ENCODE results near the gene ANXA7. TPM values are rescaled to one million over a fixed set of nuclear protein-coding genes. Genes with fewer than 3 reads are reported as not detected.

Gene ANXA7
- total RNA-seq (2021) (151 and 156 TPM in 2 replicates), Bru-seq, nascent RNA (percentile 94 among the genes with signal in this experiment), BruChase-seq, experiment 1, labeled RNA remaining after a 2-hour chase (percentile 86 among the genes with signal in this experiment), BruChase-seq, experiment 2, labeled RNA remaining after a 6-hour chase (percentile 91 among the genes with signal in this experiment)
- long read RNA-seq, transcript ANXA7-202 (13 exons, 2,452 nt), result major isoform, 306 of 468 reads
- long read RNA-seq, partial matches to known transcripts, result 92 of 468 reads
- long read RNA-seq, other reads (novel, unspliced or antisense), result 68 of 468 reads

DNA sequence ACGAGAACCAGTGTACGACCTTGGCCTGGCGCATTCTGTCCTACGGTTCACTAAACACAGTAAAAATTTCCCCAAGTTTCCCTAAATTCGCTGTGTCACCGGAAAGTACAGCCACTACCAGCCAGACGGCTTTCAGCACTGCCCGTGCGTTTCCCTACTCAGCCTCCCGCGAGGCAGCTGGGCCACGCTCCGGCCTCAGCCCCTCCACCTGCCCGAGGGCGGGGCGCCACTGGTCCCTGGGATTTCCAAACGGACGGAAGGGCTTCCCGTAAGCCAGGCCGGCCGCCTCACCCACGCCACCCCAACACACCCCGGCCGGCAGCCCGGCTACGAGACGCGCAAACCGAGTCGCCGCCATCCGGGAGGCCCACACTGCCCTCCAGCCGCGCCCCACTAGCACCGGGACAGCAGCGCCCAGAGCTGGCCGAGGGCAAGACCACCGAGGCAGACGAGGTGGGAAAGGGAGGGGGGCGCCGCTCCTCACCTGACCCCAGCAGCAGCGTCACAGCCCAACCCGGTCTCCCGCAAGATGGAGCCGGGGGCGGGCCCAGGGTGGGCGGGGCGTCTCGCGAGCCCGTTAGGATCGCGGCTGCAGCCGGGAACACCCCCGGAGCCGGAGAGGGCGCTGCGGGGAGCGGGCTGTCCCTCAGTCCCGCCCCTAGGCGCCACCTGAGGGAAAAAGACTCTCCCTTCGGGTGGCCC, at the start of gene ANXA7:
Gene ANXA7 (minus strand): TSS at position 531 of the 702 bp plus-strand sequence. CDS start 13,202 bp downstream, outside the sequence.
- peak within 1 kb of the TSS; percentile 96 for H3K27ac ChIP-seq (ENCODE audit: low read depth, low read length, poor library complexity, severe bottlenecking)
- DNase-seq (ENCODE audit: low spot score), result peak; percentile 95
- BruUV-seq (replicated peaks), result TSS peak; percentile 65
- H3K9me3 ChIP-seq (ENCODE audit: low read depth, low read length, poor library complexity, severe bottlenecking), result no peaks in the 10 kb centered on the region
- TF ChIP-seq EZH2 (IDR thresholded peaks at IDR 0.05; ENCODE audit: borderline replicate concordance, low read depth, low read length, poor library complexity, severe bottlenecking), result no peak
- TF ChIP-seq, protein P1, sequence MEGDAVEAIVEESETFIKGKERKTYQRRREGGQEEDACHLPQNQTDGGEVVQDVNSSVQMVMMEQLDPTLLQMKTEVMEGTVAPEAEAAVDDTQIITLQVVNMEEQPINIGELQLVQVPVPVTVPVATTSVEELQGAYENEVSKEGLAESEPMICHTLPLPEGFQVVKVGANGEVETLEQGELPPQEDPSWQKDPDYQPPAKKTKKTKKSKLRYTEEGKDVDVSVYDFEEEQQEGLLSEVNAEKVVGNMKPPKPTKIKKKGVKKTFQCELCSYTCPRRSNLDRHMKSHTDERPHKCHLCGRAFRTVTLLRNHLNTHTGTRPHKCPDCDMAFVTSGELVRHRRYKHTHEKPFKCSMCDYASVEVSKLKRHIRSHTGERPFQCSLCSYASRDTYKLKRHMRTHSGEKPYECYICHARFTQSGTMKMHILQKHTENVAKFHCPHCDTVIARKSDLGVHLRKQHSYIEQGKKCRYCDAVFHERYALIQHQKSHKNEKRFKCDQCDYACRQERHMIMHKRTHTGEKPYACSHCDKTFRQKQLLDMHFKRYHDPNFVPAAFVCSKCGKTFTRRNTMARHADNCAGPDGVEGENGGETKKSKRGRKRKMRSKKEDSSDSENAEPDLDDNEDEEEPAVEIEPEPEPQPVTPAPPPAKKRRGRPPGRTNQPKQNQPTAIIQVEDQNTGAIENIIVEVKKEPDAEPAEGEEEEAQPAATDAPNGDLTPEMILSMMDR (conservative IDR thresholded peaks at IDR 0.05; ENCODE audit: low read depth, low read length), result peak; percentile 29; the same call in 1 of the 2 replicates
- intact Hi-C loops (cut with micrococcal nuclease; ENCODE audit: unreplicated experiment), result loop anchor here (5.0 kb wide), 1 partner anchor 166 kb away; the partner anchor contains the start of gene DNAJC9
- peak within 1 kb of the TSS; percentile 97 for H3K4me3 ChIP-seq (ENCODE audit: low read depth, low read length, poor library complexity, severe bottlenecking)
- CTCF ChIA-PET, result no interaction called here
- POLR2A ChIA-PET (ENCODE audit: low non-redundant PET), result interaction anchor here (0.6 kb wide), 1 partner anchor 250 kb away, joined by 3 read pairs; no protein-coding TSS in a partner anchor
- no peaks in the 10 kb centered on the region for H3K27me3 ChIP-seq (replicated peaks; ENCODE audit: insufficient read depth, low read depth, low read length, poor library complexity)
- peaks cover 7% of the 10 kb centered on the region for H3K4me1 ChIP-seq (ENCODE audit: insufficient read depth, low read length, poor library complexity, severe bottlenecking)
- no peaks in the 10 kb centered on the region for H3K36me3 ChIP-seq (ENCODE audit: insufficient read depth, low read length, poor library complexity, severe bottlenecking)

DNA sequence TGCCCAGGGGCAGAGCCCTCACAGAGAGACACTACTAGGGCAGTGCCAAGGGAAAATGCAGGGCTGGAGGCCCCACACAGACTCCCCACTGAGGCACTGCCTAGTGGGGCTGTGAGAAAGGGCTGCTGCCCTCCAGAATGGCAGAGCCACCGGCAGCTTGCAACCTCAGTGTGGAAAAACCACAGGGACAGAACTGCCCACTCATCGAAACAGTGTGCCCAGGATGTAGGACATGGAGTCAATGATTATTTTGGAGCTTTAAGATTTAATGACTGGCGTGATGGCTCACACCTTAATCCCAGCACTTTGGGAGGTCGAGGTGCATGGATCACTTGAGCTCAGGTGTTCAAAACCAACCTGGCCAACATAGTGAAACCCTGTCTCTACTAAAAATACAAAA, 47.0 kb upstream of the ANXA7 start:
- TF ChIP-seq, protein P1 (conservative IDR thresholded peaks at IDR 0.05; ENCODE audit: low read depth, low read length), result no peak
- no peak for TF ChIP-seq EZH2 (IDR thresholded peaks at IDR 0.05; ENCODE audit: borderline replicate concordance, low read depth, low read length, poor library complexity, severe bottlenecking)

DNA sequence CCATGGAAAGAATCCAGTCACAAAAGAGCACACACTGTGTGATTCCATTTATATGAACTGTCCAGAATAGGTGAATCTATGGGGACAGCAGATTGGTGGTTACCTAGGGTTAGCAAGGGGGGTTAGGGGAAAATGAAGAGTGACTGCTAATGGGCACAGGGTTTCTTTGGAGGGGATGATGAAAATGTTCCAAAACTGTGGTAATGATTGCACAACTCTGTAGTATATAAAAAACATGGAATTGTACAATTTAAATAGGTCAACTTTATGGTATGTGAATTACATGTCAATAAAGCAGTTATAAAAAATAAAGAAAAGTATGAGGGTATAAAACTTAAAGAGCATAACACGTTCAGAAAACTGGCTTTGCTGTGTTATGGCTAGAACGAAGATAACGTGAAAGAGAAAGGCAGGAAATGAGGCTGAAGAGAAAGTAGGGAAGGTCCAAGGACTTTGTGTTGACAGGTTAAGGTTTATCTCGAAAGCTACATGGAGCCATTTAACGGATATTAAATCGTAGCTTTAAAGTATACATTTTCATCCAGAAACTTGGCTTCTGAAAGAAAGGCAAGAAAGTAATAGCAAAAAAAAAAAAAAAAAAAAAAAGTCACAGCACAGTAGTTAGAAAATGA, 45.9 kb upstream of the ANXA7 start:
- Histone ChIP-seq H3K27me3 (replicated peaks; ENCODE audit: insufficient read depth, low read depth, low read length, poor library complexity) (no peaks in the 10 kb centered on the region), H3K9me3 (ENCODE audit: low read depth, low read length, poor library complexity, severe bottlenecking) (no peaks in the 10 kb centered on the region), H3K27ac (ENCODE audit: low read depth, low read length, poor library complexity, severe bottlenecking) (no peak overlapping the region), H3K4me3 (ENCODE audit: low read depth, low read length, poor library complexity, severe bottlenecking) (no peak overlapping the region), H3K4me1 (ENCODE audit: insufficient read depth, low read length, poor library complexity, severe bottlenecking) (no peaks in the 10 kb centered on the region), H3K36me3 (ENCODE audit: insufficient read depth, low read length, poor library complexity, severe bottlenecking) (no peaks in the 10 kb centered on the region)
- TSS peak; percentile 13 for BruUV-seq (replicated peaks)
- no peak for DNase-seq (ENCODE audit: low spot score)
- CTCF ChIA-PET, result no interaction called here
- TF ChIP-seq, protein P1 (conservative IDR thresholded peaks at IDR 0.05; ENCODE audit: low read depth, low read length), result no peak
- no peak for TF ChIP-seq EZH2 (IDR thresholded peaks at IDR 0.05; ENCODE audit: borderline replicate concordance, low read depth, low read length, poor library complexity, severe bottlenecking)
- intact Hi-C loops (cut with micrococcal nuclease; ENCODE audit: unreplicated experiment), result no loop called here
- POLR2A ChIA-PET (ENCODE audit: low non-redundant PET), result no interaction called here

More for the DNA sequence above, 47.0 kb upstream of the ANXA7 start:
- POLR2A ChIA-PET (ENCODE audit: low non-redundant PET), result no interaction called here
- intact Hi-C loops (cut with micrococcal nuclease; ENCODE audit: unreplicated experiment), result no loop called here
- H3K4me3 ChIP-seq (ENCODE audit: low read depth, low read length, poor library complexity, severe bottlenecking), result no peak overlapping the region
- no peak for DNase-seq (ENCODE audit: low spot score)
- BruUV-seq (replicated peaks), result no TSS peak
- CTCF ChIA-PET, result no interaction called here
- no peak overlapping the region for H3K27ac ChIP-seq (ENCODE audit: low read depth, low read length, poor library complexity, severe bottlenecking)
- no peaks in the 10 kb centered on the region for H3K27me3 ChIP-seq (replicated peaks; ENCODE audit: insufficient read depth, low read depth, low read length, poor library complexity)
- H3K36me3 ChIP-seq (ENCODE audit: insufficient read depth, low read length, poor library complexity, severe bottlenecking), result peaks cover 3% of the 10 kb centered on the region
- no peaks in the 10 kb centered on the region for H3K9me3 ChIP-seq (ENCODE audit: low read depth, low read length, poor library complexity, severe bottlenecking)
- no peaks in the 10 kb centered on the region for H3K4me1 ChIP-seq (ENCODE audit: insufficient read depth, low read length, poor library complexity, severe bottlenecking)
